Stimulated activated CD8-positive, alpha-beta memory T cell treated with anti-CD3 and anti-CD28 coated beads, Interleukin-4, amount 100 ng/mL, for 4 hours (primary cell): ENCODE results near the gene UBAP1.
"Not testable (repeated sequence)": the region's sequence is repeated elsewhere in the genome, so short reads cannot be mapped to it uniquely, and the experiment has no call there.

Experiments used
- DNase-seq, 2 donors: peaks; one replicate each; pipeline ENCODE4 v3.0.0-alpha.2; 2020; ENCODE audit warnings: low read depth in 2 of 2, low spot score in 1 of 2

Gene UBAP1

DNA sequence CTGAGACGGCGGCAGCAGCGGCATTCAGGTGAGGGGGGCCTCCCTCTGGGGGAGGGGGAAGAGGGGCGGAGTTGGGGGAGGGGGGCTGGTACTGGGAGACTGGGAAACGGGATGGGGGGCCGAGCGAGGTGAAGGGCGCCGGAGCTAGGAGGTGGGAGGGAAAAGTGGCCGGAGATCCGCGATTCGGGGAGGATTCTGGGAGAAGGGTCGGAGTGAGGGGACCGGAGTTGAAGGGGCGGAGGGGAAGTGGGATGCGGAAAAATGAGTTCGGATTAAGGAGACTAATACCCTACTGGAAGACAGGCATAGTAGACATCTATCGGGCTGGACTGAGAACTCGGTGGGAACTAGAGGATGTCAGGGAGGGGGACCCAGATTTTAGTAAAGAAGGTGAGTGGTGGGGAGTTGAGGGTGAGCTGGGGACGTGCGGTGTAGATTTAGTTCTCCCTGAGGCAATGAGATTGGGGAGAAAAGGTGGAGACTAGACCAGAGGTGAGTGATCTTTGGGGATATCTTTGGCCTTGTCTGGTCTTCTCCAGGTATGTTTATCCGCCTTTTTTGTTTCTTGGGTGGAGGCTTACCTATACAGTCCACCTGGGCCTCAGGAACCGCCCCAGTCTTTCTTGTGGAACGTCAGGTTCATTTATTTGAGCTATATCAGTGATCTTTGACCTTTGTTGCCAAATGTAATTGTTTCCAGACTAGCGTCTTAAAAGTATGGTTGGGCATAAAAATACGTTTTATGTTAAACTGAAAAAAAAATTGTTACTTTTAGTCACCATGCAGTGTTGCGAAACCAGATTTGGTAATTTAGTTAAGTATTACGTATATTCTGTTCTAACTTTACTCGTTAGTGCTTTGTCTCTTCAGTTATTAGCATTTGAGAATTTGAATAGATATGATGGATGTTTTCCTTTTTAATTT is 632 bp downstream of the UBAP1 start:
- DNase-seq = no peak

DNA sequence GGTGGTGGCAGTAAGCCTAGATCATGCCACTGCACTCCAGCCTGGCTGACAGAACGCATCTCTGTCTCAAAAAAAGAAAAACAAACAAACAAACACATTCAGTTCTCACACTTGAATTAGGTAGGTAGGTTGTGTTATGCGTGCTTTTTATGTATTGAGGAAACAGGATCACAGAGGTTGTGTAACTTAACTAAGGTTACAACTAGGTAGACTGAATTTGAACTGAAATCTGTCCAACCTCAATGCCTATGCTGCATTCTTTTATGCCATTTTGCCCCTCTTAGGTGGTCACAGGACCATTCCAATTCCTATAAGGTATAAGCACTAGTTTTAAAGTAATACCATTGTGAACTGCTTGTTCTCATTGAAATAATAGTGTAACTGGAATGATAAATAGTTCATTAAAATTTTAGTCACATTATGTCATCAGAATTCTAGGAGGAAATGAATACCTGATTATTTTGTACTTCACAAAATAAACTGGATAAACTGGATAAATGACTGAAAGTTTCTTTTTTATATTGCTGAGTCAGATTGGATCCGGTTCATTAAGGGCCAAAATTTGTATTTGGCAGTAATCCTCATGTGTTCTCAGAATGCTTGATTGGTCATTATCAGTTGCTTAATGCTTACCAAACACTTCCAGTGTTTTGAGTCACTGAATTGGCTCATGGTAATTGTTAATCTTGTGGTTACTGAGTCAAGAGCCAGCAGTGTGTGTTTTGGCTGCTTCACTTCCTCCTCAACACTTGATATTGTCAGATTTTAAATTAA is 7.1 kb downstream of the UBAP1 start:
- no peak for DNase-seq

DNA sequence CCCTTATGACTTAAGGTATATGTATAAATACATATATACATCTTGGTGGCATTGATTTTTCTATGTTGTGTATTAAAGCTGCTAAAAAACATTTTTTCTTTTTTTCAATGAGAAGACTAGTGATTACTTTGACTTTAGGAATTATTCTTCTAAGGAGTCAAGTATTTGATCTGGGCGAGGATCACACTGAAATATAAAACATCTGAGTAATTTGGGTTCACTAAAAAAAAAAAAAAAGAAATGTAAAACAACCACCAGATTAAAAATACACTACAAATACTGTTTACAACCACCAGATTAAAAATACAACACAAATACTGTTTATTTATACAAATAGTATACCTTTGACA is 9.0 kb downstream of the UBAP1 start:
- DNase-seq = no peak

DNA sequence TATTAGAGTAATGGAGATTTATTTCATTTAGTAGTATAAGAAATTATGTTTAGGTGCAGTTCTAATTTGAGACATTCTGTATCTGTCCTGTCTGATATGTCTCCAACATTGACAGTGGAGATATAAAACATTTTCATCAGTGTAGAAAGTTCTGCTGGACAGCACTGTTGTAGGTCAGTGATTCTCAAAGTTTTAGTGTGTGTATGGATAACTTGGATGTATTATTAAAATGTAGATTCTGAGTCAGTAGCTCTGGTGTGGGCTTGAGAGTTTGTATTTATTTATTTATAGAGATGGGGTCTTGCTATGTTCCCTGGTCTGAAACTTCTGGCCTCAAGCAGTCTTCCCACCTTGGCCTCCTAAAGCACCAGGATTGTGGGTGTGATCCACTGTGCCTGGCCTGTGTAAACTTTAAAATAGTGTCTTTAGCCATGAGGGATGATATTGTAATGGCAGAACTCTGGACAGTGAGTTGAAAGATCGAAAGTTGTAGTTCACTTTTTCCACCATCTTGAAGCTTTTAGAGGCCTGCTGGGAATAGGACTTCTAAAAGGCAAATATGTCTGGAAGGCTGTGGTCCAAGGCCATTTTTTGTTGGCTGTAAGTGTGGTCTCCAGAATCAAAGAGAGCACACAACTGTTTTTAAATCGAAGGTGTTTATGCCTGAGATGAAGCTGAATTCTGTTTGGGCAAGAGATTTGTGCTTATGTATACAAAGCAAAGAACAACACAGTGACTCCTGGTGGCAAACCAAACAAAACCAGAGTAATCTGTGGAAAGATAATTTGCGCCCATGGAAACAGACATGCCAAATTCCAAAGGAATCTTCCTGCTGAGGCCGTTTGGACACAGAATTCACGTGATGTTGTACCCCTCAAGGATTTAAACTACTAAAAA is 12.4 kb downstream of the UBAP1 start:
- DNase-seq = no peak

DNA sequence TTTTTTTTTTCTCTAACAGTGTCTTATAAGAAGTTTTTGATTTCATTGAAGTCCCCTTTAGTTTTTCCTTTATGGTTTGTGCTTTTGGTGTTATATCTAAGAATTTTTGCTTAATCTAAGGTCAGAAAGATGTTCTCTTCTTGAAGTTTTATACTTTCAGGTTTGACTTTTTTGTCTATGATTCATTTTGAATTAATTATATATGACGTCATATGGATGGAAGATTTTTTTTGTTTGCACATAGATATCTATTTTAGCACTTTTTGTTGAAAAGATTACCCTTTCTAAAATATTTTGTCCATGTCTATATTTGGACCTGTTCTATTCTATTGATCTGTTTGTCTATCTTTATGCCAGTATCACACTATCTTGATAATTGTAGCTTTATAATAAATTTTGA is 16.3 kb downstream of the UBAP1 start:
- no peak for DNase-seq

DNA sequence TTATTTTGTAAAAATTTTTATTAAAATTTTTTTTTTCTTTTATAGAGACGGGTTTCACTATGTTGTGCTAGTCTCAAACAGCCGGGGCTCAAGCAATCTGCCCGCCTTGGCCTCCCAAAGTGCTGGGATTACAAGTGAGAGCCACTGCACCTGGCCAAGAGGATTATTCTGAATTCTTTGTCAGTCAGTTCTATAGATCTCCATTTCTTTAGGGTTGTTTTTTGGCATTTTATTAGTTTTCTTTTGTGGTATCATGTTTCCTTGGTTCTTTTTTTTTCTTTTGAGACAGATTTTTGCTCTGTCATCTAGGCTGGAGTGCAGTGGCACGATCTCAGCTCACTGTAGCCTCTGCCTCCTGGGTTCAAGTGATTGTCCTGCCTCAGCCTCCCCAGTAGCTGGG is 18.4 kb downstream of the UBAP1 start:
- not testable (repeated sequence) for DNase-seq

DNA sequence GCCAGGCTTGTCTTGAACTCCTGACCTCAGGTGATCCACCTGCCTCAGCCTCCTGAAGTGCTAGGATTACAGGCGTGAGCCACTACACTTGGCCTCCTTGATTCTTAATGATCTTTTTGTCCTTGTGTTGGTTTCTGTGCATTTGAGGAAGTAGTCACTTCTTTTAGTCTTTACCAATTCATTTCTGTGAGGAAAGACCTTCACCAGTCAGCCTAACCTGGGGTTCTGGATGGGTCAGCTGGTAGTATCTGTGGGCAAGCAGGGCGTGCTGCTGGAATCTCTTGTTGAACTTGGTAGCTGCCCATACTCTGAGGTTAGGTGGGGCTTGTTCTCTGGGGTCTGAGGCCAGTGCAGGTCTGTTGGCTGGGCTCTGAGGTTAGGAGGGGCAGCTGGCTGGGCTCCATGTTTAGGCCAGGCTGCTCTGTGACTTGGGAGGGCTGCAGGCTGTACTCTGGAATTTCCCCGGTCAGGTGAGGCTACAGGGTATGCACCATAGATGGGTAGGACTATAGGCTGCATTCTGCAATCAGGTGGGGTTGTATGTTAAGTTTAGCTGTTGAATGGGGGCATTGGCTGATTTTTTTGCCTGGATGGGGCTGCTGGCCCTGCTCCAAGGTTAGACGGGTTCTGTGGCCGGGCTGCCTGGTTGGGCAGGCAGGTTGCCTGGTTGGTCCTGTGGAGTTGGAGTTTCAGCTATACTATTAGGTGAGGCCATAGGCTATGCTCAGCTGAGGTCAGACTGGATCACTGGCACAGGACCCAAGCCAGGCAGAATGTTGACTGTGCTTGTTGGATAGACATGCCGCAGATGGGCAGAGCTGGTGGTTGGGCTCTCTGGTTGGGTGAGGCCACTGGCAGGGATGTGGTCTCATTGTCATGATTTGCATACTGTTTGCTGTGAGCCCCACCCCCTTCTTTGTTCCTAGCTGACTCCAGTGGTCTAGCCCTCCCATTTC is 19.2 kb downstream of the UBAP1 start:
- no peak for DNase-seq

DNA sequence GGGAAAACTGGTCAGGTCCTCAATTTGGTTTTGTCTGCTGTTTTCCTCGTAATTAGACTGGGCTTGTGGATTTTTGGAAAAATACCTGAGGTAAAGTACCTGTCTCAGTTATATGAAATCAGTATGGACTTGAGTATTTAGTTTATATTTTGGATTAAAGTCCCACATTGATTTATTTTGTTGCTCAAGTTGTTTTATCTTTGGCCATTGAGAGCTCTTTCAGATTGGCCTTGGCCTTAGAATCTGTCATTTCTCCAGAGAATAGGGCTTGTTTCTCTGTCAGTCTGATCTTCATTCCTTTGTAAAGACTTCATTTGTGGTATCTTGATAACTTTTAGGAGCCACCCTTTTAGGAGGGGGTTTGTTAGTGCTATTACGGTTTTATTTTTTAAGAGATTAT is 21.2 kb downstream of the UBAP1 start:
- DNase-seq = no peak

DNA sequence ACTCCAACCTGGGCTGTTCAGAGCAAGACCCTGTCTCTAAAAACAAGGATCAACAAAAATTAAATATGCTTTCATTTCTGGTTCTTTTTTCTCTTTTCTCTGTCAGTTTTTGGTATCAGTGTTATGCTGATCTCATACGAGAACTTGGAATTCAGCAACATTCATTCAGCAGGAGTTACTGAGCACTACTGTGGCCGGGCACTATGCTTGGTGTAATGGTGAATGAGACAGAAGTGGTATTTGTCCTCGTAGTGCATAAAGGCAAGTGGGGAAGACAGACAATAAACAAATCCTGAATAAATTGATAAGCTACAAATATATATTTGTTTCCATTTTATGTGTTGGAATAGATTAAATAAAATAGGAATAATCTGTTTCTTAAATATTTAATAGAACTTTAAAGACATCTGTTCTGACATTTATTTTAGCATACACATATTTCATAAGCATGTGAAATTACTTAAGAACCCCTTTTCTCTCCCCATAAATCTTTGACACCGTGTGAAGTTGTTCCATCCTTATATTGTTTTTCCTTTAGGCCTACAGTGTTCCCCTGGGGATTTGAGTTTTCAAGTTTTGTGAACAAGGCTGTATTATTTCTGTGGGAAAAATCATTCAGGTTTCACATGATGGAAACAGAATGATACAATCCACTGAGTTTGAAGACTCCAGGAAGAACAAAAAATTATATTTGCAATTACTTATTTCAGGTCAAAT is 24.6 kb downstream of the UBAP1 start:
- no peak for DNase-seq

DNA sequence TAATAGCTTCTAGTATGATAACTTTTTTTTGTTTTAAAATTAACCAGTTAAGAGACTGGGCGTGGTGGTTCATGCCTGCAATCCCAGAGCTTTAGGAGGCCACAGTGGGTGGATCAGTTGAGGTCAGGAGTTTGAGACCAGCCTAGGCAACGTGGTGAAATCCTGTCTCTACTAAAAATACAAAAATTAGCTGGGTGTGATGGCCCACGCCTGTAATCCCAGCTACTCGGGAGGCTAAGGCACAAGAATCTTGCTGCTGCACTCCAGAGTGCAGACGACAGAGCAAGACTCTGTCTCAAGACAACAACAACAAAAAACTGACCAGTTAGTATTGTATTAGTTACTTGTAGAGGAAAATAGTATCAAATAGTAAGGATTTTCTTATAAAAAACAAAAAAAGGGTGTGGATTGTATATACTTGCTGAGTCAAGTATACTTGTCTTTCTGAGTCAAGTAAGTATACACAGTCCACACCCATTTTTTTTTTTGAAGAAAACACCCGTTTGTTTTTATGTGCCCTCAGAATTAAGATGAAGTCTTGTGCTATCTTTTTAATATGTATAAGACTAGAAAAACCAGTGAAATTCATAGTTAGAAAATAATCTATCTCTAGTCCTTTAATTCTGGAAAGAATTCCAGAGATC is 25.3 kb downstream of the UBAP1 start:
- DNase-seq = no peak

DNA sequence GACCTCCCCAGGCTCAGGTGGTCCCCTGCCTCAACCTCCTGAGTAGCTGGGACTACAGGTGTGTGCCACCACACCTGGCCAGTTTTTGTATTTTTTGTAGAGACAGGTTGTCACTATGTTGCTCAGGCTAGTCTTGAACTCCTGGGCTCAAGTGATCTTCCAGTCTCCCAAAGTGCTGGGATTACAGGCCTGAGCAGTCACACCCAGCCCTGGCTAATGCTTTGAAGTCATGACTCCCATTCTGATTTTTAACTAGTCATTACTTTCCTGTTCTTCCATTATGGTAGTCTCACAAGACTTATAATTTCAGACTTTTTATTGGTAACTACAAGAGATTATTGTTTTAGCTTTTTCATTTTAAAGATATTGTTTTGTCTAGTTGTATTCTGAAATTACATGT is 26.3 kb downstream of the UBAP1 start:
- DNase-seq = no peak

DNA sequence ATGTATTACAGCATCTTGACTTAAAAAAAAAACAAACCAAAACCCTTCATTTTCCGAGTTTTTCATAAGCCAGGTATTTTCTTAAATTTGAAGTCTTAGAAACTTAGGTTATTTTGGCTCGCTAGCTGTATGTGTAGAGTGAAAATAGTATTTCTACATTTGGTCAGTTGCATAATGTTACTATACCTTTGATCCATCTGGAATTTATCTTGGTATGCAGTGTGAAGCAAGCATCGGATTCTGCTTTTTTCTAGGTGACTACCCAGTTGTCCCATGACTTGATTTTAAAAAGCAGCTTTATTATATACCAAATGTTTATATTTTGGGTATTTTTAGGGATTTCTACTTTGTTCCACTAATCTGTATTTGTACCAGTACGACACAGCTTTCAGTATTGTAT is 27.7 kb downstream of the UBAP1 start:
- DNase-seq = no peak

DNA sequence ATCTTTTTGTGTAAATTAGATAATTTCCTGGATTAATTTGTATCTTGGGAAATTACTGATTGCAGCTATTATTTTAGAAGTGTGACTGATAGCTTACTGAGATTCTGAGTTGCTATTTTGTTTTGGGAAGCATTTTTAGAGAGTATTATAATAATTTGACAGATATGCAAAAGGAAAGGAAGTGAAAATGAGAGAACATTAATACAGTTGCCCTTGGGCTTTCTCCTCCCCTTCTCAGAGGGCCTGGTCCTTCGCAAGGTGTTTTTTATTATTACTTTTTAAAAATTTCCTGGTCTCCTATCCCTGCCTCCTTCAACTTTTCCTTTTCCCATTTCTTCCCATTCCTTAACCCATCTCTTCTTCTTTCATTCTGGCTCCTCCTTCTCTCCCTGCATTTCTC is 32.6 kb downstream of the UBAP1 start:
- no peak for DNase-seq

DNA sequence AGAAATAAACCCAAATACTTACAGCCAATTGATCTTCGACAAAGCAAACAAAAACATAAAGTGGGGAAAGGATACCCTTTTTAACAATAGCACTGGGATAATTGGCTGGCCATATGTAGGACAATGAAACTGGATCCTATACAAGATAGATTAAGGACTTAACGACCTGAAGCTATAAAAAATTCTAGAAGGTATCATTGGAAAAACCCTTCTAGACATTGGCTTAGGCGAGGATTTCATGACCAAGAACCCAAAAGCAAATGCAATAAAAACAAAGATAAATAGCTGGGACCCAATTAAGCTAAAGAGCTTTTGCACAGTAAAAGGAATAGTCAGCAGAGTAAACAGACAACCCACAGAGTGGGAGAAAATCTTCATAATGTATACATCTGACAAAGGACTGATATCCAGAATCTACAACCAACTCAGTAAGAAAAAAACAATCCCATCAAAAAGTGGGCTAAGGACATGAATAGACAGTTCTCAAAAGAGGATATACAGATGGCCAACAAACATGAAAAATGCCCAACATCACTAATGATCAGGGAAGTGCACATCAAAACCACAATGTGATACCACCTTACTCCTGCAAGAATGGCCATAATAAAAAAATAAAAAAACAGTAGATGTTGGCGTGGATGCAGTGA is 35.6 kb downstream of the UBAP1 start:
- not testable (repeated sequence) for DNase-seq

DNA sequence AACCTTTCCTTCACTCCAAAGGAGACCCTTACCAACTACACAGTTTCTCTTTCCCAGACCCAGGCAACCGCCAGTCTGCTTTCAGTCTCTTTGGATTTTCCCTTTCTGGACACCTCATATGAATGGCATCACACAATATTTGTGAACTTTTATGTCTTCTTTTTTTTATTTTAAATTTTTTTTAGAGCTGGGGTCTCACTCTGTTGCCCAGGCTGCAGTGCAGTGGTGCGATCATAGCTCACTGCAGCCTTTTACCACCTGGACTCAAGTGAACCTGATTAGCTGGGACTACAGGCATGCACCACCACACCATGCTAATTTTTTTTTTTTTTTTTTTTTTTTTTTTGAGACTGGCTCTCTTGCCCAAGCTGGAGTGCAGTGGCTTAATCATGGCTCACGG is 37.5 kb downstream of the UBAP1 start:
- DNase-seq = no peak

DNA sequence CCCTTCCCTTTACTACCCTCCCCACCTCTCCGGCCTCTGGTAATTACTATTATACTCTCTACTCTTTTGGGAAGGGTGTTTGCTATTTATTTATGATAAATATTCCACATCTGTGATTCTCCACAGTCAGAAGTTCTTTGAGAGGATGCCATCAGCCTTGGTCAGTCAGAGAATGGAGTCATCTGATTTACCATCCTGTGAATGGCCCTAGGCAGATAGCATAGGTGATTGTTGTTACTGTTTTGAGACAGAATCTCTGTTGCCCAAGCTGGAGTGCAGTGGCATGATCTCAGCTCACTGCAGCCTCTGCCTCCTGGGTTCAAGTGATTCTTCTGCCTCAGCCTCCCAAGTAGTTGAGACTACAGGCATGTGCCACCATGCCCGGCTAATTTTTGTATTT is 38.2 kb downstream of the UBAP1 start:
- DNase-seq = not testable (repeated sequence)

DNA sequence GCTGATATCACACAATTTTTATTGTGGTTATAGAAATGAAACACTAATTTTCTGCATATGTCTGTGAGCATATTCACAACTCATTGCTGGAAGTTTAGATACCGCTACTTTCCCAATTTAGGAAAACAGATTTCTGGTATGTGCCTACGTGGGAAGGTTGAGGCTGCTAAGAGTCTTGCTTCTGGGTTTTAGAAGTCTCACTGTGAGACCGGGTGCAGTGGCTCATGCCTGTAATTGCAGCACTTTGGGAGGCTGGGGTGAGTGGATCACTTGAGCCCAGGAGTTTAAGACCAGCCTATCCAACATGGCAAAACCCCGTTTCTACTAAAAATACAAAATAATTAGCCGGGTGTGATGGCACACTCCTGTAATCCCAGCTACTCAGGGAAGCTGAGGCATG is 39.6 kb downstream of the UBAP1 start:
- DNase-seq = no peak

DNA sequence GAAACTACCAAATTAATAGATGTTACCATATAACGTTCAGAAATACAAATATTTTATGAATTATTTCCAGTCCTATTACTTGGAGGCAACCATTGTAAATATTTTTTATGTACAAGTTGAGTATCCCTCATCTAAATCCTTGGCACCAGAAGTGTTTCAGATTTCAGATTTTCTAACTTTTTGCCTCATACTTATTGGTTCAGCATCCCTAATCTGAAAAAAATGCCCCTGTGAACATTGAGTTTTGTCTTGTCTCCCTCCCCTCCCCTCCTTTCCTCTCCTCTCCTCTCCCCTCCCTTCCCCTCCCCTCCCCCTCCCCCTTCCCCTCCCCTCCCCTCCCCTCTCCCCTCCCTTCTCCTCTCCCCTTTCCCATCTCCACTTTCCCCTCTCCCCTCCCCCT is 40.6 kb downstream of the UBAP1 start:
- DNase-seq = no peak

DNA sequence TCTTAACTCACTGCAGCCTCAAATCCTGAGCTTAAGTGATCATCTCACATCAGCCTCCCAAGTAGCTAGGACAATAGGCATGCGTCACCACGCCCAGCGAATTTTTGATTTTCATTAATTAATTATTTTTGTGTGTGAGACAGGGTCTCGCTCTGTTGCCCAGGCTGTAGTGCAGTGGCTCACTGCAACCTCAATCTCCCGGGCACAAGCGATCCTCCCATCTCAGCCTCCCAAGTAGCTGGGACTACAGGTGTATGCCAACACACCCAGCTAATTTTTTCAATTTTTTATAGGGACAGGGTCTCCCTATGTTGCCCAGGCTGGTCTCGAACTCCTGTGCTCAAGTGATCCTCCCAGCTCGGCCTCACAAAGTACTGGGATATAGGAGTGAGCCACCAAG is 41.4 kb downstream of the UBAP1 start:
- DNase-seq = no peak
